ENCODE results near the gene PRIMPOL.
"Not testable (repeated sequence)": the region's sequence is repeated elsewhere in the genome, so short reads cannot be mapped to it uniquely, and the experiment has no call there.

The PRIMPOL gene

DNA sequence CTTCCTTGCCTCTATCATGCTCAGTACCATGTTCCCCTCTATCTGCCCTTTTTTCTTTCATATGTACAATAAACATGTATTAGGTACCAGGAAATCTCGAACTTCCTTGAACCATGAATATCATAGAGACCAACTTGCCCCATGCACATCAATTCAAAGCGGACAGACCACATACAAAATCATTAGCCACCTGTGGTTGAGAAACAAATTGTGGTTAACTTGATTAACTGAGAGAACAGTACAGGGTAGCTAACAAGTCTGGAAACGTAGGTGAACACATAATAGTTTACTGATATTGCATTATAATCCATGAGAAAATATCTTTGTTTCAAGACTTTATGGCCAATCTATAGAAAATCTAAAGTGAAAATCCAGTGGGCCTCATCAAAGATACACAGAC lies 8.5 kb upstream of the PRIMPOL start:
- no peak for DNase-seq

DNA sequence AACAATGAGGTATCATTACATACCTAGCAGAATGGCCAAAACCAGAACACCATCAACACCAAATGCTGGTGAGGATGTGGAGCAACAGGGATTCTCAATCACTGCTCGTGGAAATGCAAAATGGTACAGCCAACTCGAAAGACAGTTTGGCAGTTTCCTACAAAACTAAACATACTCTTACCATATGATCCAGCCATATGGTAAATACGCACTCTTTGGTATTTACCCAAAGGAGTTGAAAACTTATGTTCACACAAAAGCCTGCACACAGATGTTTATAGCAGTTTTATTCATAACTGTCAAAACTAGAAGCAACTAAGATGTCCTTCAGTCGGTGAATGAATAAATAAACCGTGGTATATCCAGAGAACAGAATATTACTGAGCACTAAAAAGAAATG lies 8.1 kb upstream of the PRIMPOL start:
- no peak for DNase-seq

DNA sequence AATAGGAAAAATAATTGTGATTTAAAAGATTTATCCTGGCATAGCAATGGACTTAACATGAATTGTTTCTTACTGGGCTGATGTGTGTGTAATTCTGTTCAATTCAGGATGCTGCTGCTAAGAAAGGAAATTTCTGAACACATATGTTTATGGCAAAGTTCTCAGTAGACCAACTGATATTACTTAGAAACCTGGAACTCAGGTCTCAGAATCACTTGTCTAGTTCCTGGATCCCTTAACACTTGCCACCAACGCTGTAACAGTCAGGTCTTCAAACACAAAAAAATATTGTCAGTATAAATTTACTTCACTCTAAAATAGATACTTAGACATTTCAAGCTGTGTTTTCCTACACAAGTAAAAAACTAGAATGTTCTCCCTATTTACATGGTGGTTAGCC lies 5.8 kb upstream of the PRIMPOL start:
- no peak for DNase-seq

DNA sequence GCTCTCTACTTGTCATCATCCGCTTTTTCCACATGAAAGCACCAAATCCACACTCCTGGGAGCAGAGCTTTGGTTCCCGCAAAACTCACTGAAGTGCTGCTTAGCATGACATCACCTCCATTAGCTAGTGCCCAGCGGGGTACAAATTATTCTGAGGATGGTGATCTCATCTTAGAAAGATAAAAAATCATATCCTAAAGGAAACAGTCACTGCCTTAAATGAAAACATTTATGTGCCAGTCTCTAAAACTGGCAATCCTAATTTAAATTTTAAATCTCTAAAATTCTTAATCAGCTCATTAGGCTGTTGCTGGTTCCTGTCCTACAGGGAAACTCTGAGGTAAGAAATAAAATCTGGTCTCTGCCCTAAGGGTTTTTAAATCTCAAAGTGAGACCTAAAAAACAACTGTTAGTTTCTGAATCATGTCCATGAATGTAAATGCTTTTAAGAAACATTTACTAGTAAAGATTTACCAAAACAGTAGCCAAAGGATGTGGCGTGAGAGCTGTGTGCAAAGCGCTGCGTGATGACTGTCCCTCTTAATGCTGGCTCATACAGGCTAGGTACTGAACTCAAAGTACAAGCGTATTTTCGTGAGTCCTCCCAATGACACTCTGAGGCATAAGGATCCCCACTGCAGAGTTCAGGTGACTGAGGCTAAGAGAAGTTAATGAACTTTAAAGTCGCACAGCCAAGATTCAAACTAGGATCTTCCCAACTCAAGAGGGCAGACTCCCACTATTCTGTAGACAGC lies 4.8 kb upstream of the PRIMPOL start:
- no peak for DNase-seq

DNA sequence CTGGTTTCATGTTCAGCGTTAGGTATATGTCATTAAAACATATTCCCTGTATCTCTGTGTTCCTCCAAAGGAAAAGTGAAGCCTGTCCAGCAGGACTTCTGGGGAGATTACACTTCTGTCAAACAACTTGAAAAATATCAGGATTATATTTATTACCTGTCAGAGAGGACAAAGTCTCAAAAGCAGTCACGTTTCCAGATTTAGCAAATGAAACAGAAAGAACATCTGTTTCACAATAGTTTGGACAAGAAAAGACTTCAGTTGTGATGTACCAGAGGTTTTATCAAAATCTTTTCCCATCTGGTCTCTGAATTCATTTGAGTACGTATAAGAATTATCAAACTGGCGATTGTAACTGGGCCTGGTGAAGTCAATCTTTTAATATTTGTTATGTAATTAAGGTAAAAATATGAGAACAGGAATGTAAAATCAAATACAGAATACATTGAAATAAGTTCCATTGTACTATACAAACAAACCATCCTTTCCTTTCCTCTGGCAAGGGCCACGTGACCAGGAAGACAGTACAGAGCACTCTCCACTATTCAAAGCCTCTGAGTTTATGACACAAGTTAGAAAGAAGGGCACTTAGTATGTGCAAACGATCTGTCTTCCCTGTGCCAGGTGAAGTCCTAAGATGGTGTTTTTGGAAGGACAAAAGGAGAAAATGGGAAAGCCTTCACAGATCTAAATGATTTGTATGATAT lies 3.5 kb upstream of the PRIMPOL start:
- no peak for DNase-seq

DNA sequence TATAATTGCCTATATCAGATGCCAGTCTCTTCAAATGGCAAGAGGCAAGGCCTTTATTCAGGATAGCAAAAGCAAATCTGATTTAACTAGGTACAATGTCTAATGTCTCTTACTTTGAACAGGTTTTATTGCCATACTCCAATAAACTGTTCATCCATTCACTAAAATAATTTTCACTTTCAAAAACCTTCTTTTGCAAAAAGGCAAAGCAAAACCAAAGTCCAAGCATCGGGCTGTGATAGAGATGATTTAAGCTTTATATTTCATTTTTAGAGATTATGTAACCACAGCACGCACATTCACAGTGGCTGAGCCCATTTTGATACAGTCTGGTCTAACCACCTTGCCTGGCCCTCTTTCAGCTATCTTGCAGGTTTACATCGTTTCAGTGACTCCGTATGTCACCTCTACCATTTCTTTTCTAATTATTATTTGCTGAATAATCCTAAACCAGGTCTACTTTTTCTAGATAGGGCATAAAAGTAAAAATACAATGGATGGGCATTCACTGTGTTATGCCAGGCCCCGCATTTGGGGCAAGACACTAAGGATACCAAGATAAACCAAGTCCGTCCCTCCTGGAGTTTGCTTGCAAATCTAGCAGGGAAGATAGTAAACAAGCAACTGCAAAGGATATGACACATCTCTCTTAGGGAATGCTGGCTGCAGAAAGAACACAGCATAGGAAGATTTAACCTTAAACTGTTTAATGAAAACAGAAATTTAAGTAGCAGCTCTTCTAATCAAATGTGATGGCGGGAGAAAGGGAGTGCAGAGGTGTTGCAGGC lies 2.1 kb upstream of the PRIMPOL start:
- DNase-seq, result no peak

DNA sequence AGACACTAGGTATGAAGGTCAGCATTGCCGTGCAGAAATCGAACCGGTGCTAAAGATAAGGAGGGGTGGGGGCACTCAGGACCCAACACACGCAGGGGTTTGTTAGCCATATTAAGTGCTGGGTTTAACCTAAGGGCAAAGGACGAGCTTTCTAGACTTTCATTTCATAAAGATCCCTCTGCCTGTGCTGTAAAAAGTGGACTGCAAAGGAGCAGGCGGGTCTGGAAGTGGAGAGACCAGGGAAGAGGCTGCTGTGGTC lies 1.6 kb upstream of the PRIMPOL start:
- no peak for DNase-seq

DNA sequence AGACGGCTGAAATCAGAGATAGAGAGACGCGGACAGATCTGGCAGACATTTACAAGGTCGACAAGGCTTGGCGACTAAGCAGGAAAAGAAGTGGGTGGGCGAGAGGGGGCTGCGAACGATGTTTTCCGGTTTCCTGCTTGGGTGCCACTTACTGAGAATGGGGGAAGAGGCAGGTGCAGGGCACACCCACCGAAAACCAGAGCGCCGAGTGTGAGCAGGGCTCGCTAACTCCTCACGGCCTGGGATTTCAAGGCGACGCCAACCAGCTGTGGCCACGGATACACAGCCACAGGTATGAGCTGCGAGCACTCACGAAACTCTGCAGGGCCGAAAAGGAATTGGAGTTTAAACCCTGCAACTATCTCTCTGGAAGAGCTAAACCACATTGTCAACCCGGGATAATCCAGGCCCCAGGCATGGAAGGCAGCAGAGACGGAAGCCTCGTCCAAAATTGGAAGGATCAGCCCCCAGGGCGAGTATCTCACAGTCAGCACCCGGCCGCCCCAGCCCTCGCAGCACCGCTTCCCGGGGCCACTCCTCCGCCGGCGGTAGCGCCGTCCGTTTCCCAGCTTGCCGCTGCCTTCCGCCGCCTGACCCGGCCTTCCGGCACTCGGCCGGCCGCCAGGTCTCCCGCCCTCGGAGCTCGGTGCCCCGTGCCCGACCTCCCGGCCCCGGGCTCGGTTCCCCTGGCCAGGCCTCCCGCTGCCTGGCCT lies 1.1 kb upstream of the PRIMPOL start:
- DNase-seq, result no peak

DNA sequence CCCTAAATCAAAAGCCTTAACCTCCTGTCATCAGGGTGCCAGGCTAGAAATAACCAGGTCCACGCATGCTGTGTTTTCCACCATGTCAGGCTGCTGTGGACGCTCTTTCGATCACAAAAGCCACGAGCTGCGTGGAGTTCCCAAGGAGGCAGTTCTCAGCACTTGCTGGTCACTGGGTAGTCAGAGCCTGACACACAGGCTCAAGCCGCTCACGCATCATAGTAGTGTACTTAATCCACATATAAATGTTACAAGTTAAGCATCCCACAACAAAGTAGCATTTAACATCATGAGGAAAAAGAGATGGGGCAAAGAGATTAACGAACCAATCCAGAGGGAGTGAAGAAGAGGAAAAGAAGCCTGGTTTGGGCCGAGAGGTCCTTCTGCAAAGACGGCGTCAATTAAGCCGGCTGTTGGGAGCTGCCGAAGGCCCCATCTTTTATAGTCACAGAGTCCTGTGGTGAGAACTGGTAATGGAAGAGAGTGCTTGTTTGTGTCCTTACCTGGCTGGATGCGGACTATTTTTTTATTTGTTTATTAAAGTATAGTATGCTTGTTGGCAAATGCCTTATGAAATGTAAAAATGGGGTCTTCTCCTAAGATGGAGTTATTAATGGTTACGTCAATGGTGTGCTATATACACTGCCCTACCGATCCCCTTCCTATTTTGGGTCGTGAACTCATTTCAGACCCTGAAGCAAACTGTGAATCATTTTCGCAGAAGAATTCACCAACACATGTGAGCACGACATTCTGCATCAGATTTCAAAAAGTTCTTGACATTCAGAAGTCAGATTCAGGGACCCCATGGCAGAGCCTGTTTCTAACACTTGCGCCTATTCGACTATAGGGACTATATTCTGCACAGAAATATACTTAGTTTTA lies 675 bp downstream of the PRIMPOL start:
- peak; percentile 6 for DNase-seq

DNA sequence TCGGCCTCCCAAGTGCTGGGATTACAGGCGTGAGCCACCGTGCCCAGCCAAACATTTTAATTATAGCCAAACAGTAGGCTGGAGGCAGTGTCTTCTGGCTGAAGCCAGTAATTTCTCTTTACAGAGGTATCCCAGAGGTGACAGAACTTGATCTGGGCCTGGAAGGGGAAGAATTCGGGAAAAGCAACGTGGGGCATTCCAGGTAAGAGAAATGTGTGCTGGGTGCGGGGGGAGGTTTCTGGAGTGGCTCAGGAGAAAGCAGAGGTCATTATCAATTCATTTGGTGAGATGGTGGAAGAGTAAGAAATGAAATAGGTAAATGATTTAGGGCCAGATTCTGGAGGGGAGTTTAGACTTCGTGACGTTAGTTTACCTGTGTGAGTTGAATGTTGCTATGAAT lies 2.4 kb downstream of the PRIMPOL start:
- DNase-seq, result no peak

DNA sequence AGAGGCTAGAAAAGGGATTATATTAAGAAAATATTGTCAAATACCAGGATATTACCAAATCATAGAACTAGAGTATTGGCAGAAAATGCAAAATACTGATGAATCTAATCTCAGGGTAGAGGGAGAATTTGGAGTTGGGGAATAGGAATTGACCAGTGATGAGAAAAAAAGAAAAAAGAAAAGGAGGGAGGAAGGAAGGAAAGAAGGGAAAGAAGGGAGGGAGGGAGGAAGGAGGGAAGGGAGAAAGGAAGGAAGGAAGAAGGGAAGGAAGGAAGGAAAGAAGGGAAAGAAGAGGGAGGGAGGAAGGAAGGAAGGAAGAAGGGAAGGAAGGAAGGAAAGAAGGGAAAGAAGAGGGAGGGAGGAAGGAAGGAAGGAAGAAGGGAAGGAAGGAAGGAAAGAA lies 3.1 kb downstream of the PRIMPOL start:
- not testable (repeated sequence) for DNase-seq

DNA sequence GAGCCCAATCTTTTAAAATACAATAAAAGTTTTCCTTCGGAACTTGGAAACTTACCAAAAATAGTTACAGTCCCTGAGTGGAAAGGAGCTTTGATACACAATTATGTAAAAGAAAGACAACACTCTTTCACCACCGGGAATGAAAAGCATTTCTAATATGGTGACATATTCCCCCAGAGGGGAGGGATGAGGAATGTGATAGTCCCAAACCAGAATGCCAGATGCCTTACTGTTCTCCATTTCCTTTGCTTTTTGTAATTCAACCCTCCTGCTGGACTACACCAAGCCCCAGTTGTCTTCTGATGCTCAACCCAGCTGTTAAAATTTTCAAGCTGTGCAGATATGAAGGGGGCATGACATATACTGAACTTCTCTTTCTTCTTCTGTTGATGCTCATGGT lies 4.1 kb downstream of the PRIMPOL start:
- no peak for DNase-seq

DNA sequence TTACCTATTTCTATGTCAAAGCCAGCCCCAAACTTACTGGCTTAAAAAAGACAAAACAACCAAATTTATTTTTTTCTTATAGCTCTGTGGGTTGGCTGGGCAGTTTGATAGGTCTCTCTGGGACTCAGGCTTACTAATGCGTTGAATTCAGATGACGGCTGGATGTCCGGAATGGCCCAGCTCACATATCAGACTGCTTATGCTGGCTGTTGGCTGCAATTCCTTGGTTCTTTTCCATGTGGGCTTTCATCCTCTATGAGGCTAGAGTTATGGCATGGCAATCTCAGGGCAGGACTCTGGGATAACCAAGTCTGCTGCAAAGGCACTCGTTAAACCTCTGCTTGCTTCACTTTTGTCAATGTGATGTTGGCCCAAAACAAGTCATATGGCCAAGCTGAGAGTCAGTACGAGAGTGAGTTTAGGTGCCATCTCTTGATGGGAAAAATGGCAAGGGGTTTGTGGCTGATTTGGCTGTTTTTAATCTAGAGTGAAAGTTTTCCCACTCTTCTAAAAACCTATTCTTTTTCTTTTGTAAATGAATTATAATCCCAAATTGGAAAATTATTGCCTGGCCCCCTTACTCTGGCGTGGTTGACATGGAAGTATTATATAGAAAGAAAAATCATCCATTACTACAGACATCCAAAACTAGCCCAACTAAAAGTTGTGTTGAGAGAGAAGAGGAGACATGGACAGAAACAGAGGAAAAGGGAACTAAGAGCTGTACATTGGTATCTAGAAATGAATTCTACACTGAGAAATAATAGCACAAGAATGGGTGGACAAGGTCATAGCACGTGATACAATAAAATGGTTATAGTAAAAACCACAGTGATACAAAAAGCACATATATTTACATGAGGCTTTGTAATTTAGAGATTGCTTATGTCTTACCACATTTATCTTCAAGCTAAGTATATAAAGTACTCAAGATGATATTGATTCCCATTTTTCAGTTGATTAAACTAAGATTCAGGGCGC lies 6.6 kb downstream of the PRIMPOL start:
- DNase-seq, result no peak

DNA sequence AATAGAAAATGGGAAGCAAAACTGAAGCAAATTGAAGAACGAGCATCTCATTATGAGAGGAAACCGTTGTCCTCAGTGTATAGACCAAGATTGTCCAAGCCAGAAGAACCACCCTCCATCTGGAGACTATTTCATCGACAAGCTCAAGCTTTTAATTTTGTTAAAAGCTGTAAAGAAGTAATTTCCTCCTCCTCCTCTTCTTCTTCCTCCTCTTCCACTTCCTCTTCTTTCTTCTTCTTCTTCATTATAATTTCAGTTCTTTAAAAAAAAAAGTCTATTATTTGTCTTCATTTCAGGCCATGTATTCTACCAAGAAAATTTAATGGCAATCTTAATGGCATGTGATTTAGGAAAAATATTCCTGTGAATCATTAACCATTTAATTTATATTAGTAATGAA lies 7.6 kb downstream of the PRIMPOL start:
- no peak for DNase-seq

DNA sequence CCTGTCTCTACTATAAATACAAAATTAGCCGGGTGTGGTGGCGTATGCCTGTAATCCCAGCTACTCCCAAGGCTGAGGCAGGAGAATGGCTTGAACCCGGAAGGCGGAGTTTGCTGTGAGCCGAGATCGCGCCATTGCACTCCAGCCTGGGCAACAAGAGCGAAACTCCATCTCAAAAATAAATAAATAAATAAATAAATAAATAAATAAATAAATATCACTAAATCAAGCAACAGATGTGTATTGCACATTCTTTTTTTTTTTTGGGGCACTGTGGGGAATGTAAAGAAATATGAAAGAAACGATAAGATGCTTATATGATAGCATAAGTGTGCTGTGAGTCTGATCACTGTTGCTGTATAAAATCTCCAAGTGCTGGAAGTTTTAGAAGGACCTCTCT lies 8.3 kb downstream of the PRIMPOL start:
- DNase-seq, result not testable (repeated sequence)

DNA sequence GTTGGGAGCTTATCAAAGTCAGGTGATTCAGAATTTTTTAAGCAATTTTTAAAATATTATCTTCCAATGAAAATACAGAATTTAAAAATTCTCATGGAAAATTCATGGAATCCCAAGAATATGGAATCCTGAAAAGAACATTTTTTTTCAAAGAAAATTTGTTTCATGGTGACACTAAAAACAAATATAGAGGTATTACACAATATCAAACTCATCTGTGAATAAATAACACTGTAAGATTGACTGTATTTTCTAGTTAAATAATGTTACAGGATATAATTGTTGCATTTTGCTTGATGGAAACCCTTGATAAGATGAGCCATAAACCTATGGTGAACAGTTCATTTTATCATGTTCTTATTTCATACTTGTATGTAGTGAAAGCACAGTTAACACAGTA lies 11.4 kb downstream of the PRIMPOL start:
- DNase-seq, result no peak

DNA sequence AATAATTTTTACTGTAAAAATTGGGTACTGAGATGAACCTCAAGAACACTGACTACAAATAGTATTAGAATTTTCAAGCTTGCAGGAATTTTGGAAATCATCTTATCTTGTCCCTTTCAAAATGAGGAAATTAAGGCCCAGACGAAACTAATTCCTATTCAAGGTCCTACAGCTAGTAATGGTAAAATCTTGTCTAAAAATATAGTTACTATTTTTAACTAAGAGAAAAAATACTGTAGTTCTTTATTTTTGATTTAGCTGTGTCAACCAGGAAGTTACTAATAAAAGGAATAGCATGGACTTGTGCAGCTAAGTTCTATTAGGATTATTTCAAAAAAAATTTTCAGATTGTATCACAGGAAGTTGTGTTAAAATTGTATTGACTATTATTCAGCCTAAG lies 12.7 kb downstream of the PRIMPOL start:
- DNase-seq, result no peak

DNA sequence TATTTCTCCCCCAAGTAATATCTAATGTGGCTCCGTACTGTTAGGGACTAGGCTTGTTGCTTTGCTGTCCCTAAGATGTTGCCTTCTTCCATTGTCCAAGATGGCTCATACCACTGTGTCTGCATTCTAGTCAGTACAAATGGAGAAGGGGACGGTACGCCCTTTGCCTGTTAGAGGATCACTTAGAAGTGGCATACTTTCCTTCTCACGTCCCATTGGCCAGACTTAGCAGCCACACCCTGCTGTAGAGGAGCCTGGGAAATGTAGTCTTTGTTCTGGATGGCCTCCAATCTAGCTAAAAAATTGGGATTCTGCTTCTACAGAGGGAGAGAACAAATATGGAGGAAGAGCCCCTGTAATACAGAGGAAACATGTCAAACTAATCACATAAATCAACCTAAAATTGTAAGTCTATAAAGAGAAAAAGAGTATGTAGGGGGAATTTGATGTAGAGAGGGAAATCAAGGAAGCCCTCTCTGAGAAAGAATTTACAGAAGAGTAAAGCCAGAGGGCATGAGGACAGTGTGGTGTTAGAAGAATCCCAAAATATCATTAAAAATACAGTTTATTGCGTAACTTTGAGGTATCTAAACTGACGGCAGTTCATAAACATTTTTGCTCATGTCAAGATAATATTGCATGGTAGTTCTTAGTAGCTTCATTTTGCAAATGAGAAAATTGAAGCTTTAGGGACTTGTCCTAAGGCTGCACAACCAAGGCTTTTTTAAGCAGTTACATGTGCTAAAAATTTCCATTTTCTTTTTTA lies 15.1 kb downstream of the PRIMPOL start:
- no peak for DNase-seq

DNA sequence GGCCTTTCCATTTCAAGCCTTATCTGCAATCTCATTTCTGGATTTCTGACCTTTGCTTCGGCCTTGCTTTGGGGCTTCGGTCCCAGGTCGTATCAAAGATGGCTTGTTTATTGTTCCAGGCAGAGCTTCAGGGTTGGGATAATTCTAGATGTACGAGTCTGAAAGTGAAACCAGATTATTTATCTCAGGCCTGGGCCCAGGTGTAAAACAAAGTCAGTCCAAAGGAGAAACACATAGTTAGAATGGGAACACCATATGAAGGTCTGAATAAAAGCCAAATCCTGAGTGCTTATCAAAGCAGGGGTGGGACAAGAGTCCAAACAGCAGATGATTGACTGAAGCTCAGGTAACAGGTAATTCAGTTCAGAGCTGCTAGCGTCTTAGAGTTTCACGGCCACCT lies 17.1 kb downstream of the PRIMPOL start:
- DNase-seq, result no peak

DNA sequence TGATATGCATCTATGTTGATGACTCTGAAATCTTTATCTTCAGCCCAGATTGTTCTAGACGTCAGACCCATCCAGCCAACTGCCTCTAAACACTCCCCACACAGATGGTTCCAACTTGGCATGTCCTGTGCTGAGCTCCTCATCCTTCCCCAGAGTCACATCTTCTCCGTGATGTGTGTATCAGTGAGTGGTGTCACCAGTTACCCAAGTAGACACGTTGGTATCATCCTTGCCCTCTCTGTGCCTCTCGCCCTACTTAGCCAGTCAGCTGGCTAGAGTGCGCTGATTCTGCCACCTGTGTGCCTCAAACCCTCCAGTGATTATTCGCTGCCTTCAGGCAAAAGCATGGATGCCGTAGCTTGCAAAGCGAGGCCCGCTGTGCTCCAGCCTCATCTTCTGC lies 18.6 kb downstream of the PRIMPOL start:
- no peak for DNase-seq

All from NCI-H1694 (cell line).